HG03045 (cell line): ENCODE measurements around the gene BEAN1.

Experiments used
- ATAC-seq: cut with Tn5 transposase; IDR thresholded peaks from one replicate; pipeline ENCODE4 v1.9.1; 2021; ENCODE audit warnings: mild to moderate bottlenecking, moderate library complexity; ENCODE audit not compliant: unreplicated experiment

Gene BEAN1

GRCh38 chr16:66391726-66392670, 35.1 kb upstream of the BEAN1 start:
- no peak for ATAC-seq

- no peak for ATAC-seq
Measured at GRCh38 chr16:66395806-66396555, 31.1 kb upstream of the BEAN1 start.

- ATAC-seq = no peak
Measured at GRCh38 chr16:66397736-66398433, 29.2 kb upstream of the BEAN1 start.

GRCh38 chr16:66399031-66399430, 28.1 kb upstream of the BEAN1 start:
- ATAC-seq = no peak

GRCh38 chr16:66399930-66400329, 27.2 kb upstream of the BEAN1 start:
- ATAC-seq = no peak

GRCh38 chr16:66400503-66401380, 26.4 kb upstream of the BEAN1 start:
- ATAC-seq = no peak

GRCh38 chr16:66401610-66402009, 25.5 kb upstream of the BEAN1 start:
- no peak for ATAC-seq

GRCh38 chr16:66402166-66402565, 24.9 kb upstream of the BEAN1 start:
- ATAC-seq = no peak

GRCh38 chr16:66402591-66403230, 24.4 kb upstream of the BEAN1 start:
- ATAC-seq = no peak

GRCh38 chr16:66403531-66404145, 23.5 kb upstream of the BEAN1 start:
- ATAC-seq = no peak

- no peak for ATAC-seq
Measured at GRCh38 chr16:66405057-66405783, 21.9 kb upstream of the BEAN1 start.

- peak; percentile 88 for ATAC-seq
Measured at GRCh38 chr16:66406534-66407221, 20.4 kb upstream of the BEAN1 start.

GRCh38 chr16:66408163-66409048, 18.7 kb upstream of the BEAN1 start:
- no peak for ATAC-seq

- no peak for ATAC-seq
Measured at GRCh38 chr16:66409156-66409555, 17.9 kb upstream of the BEAN1 start.

GRCh38 chr16:66412182-66412581, 14.9 kb upstream of the BEAN1 start:
- no peak for ATAC-seq

GRCh38 chr16:66414891-66415290, 12.2 kb upstream of the BEAN1 start:
- ATAC-seq = no peak

GRCh38 chr16:66416136-66416535, 11.0 kb upstream of the BEAN1 start:
- no peak for ATAC-seq
